ENCODE results near the gene PRC1.

The PRC1 gene

GRCh38 chr15:90947577-90948357, 46.6 kb downstream of the PRC1 start:
- Histone ChIP-seq H3K27ac (ENCODE audit: low read depth, low read length, poor library complexity, severe bottlenecking) (no peak overlapping the region), H3K36me3 (ENCODE audit: insufficient read depth, low read length) (peaks cover 78% of the 10 kb centered on the region), H2AFZ (ENCODE audit: low read length) (no peak overlapping the region)

GRCh38 chr15:90946941-90947576, 47.3 kb downstream of the PRC1 start:
- H3K4me2 ChIP-seq (ENCODE audit: low read length), result no peak overlapping the region
- no peak overlapping the region for H3K4me3 ChIP-seq (ENCODE audit: low read depth, low read length, poor library complexity, severe bottlenecking)
- H2AFZ ChIP-seq (ENCODE audit: low read length), result no peak overlapping the region
- no peaks in the 10 kb centered on the region for H3K9me3 ChIP-seq (ENCODE audit: low read length)
- peaks cover 84% of the 10 kb centered on the region for H3K36me3 ChIP-seq (ENCODE audit: insufficient read depth, low read length)
- no peaks in the 10 kb centered on the region for H3K27me3 ChIP-seq (ENCODE audit: insufficient read depth, low read length)
- no peak for TF ChIP-seq CTCF (IDR thresholded peaks at IDR 0.05; ENCODE audit: low read length)
- no peak for TF ChIP-seq EZH2 (IDR thresholded peaks at IDR 0.05; ENCODE audit: borderline replicate concordance, low read length)
- no peak overlapping the region for H3K9ac ChIP-seq (ENCODE audit: low read length)
- no peaks in the 10 kb centered on the region for H3K4me1 ChIP-seq (ENCODE audit: insufficient read depth, low read length, severe bottlenecking)
- no peaks in the 10 kb centered on the region for H3K79me2 ChIP-seq (ENCODE audit: insufficient read depth, low read length)
- no peaks in the 10 kb centered on the region for H3F3A ChIP-seq (ENCODE audit: insufficient read depth, low read length)
- H3K27ac ChIP-seq (ENCODE audit: low read depth, low read length, poor library complexity, severe bottlenecking), result no peak overlapping the region
- H3K9me2 ChIP-seq (ENCODE audit: low read depth, low read length), result no peaks in the 10 kb centered on the region
- H4K20me1 ChIP-seq (ENCODE audit: insufficient read depth, low read length), result no peaks in the 10 kb centered on the region

More at GRCh38 chr15:90947577-90948357, 46.6 kb downstream of the PRC1 start:
- Histone ChIP-seq H3K79me2 (ENCODE audit: insufficient read depth, low read length) (no peaks in the 10 kb centered on the region), H3K9me3 (ENCODE audit: low read length) (no peaks in the 10 kb centered on the region), H4K20me1 (ENCODE audit: insufficient read depth, low read length) (no peaks in the 10 kb centered on the region), H3K9ac (ENCODE audit: low read length) (no peak overlapping the region), H3K4me3 (ENCODE audit: low read depth, low read length, poor library complexity, severe bottlenecking) (no peak overlapping the region), H3K4me2 (ENCODE audit: low read length) (no peak overlapping the region), H3K4me1 (ENCODE audit: insufficient read depth, low read length, severe bottlenecking) (no peaks in the 10 kb centered on the region), H3F3A (ENCODE audit: insufficient read depth, low read length) (no peaks in the 10 kb centered on the region), H3K9me2 (ENCODE audit: low read depth, low read length) (no peaks in the 10 kb centered on the region), H3K27me3 (ENCODE audit: insufficient read depth, low read length) (no peaks in the 10 kb centered on the region)
- TF ChIP-seq EZH2 (IDR thresholded peaks at IDR 0.05; ENCODE audit: borderline replicate concordance, low read length) (no peak), CTCF (IDR thresholded peaks at IDR 0.05; ENCODE audit: low read length) (no peak)

- no peaks in the 10 kb centered on the region for H3K9me2 ChIP-seq (ENCODE audit: low read depth, low read length)
- no peak overlapping the region for H3K4me3 ChIP-seq (ENCODE audit: low read depth, low read length, poor library complexity, severe bottlenecking)
- no peak overlapping the region for H3K9ac ChIP-seq (ENCODE audit: low read length)
- no peak overlapping the region for H2AFZ ChIP-seq (ENCODE audit: low read length)
- H3K27ac ChIP-seq (ENCODE audit: low read depth, low read length, poor library complexity, severe bottlenecking), result no peak overlapping the region
- no peaks in the 10 kb centered on the region for H3K4me1 ChIP-seq (ENCODE audit: insufficient read depth, low read length, severe bottlenecking)
- TF ChIP-seq EZH2 (IDR thresholded peaks at IDR 0.05; ENCODE audit: borderline replicate concordance, low read length) (no peak), CTCF (IDR thresholded peaks at IDR 0.05; ENCODE audit: low read length) (no peak)
- no peak overlapping the region for H3K4me2 ChIP-seq (ENCODE audit: low read length)
- H3K36me3 ChIP-seq (ENCODE audit: insufficient read depth, low read length), result peaks cover 81% of the 10 kb centered on the region
- H3F3A ChIP-seq (ENCODE audit: insufficient read depth, low read length), result no peaks in the 10 kb centered on the region
- no peaks in the 10 kb centered on the region for H4K20me1 ChIP-seq (ENCODE audit: insufficient read depth, low read length)
- no peaks in the 10 kb centered on the region for H3K27me3 ChIP-seq (ENCODE audit: insufficient read depth, low read length)
- no peaks in the 10 kb centered on the region for H3K9me3 ChIP-seq (ENCODE audit: low read length)
- H3K79me2 ChIP-seq (ENCODE audit: insufficient read depth, low read length), result no peaks in the 10 kb centered on the region
Measured at GRCh38 chr15:90946538-90946937, 47.8 kb downstream of the PRC1 start.
